Stomach (tissue), 9 donors: ENCODE measurements around the gene REX1BD. TPM values are rescaled to one million over a fixed set of nuclear protein-coding genes. Genes with fewer than 3 reads are reported as not detected.
A peak's percentile ranks its signal among the peaks of the same experiment; 100 is the strongest.

ENCODE experiments used
- DNase-seq, 2 donors: peaks; one replicate each; pipeline versions ENCODE4 v3.0.0 to v3.0.0-alpha.2; 2013 to 2019
- H3K27ac ChIP-seq, 5 donors: fragments of 200-600 bp in 4 of 5; sonication (generic) in 4 of 5; one replicate each; pipeline ENCODE4 v1.5.1; 2013 to 2019; ENCODE audit warnings: mild to moderate bottlenecking in 1 of 5, moderate library complexity in 1 of 5
- H3K27me3 ChIP-seq, 3 donors: fragments of 200-600 bp; sonication (generic); one replicate each; pipeline ENCODE4 v1.5.1; 2017 to 2019; ENCODE audit warnings: mixed run types in 1 of 3
- H3K36me3 ChIP-seq, 4 donors: fragments of 200-600 bp; sonication (generic); 1 replicate in 3 of 4; 2 replicates in 1 of 4; pipeline ENCODE4 v1.5.1; 2016 to 2019
- H3K4me1 ChIP-seq, 4 donors: fragments of 200-600 bp; sonication (generic); one replicate each; pipeline ENCODE4 v1.5.1; 2016 to 2019
- H3K4me3 ChIP-seq, 4 donors: fragments of 200-600 bp; sonication (generic) in 3 of 4; one replicate each; pipeline ENCODE4 v1.5.1; 2016 to 2019; ENCODE audit warnings: mild to moderate bottlenecking in 1 of 4
- H3K9me3 ChIP-seq, 4 donors: fragments of 200-600 bp; sonication (generic); one replicate each; pipeline ENCODE4 v1.5.1; 2016 to 2019
- CTCF ChIP-seq, 7 experiments: fragments of 450-650 bp in 4 of 7; fragments of 200-600 bp in 3 of 7; sonication (generic) in 3 of 7; IDR thresholded peaks; one replicate each; pipeline ENCODE4 v1.5.1; 2016 to 2019; ENCODE audit warnings: antibody characterized with exemption in 7 of 7, control low read depth in 2 of 7, mild to moderate bottlenecking in 1 of 7
- EP300 ChIP-seq: sonication (generic); formaldehyde crosslinking; IDR thresholded peaks from one replicate; pipeline ENCODE4 v1.6.1; 2017; ENCODE audit warnings: antibody characterized with exemption
- POLR2A ChIP-seq, 4 donors: fragments of 450-650 bp; IDR thresholded peaks; one replicate each; pipeline ENCODE4 v1.6.1; 2016; ENCODE audit warnings: antibody characterized with exemption in 4 of 4, control low read depth in 2 of 4, mild to moderate bottlenecking in 1 of 4, moderate library complexity in 1 of 4
- POLR2AphosphoS5 ChIP-seq, 3 donors: sonication (generic); formaldehyde crosslinking; IDR thresholded peaks; one replicate each; pipeline ENCODE4 v1.6.1; 2016; ENCODE audit warnings: antibody characterized with exemption in 3 of 3
- WGBS, 5 donors: extraction: QIAGEN DNeasy Blood & Tissue Kit in 3 of 5; methylation state at CpG; one replicate each; pipeline versions ENCODE4 v1.1.5 to v1.1.7; 2013 to 2018; 5-methylcytosine and 5-hydroxymethylcytosine counted together
- intact Hi-C: fragments of 100-400 bp; cut with DNase I; formaldehyde crosslinking; loops from one replicate; pipeline ENCODE4 v1.15.1; 2023; ENCODE audit warnings: low total_unique reads
- polyA plus RNA-seq, 3 donors: library from polyadenylated mRNA; stranded (reverse); fragments of 200-250 nt; gene quantifications; one replicate each; pipeline ENCODE4 v1.2.3, GENCODE V29; 2013
- total RNA-seq, 5 donors: library from RNA; depleted of rRNA; stranded (reverse); fragments of >200 nt; gene quantifications; one replicate each; pipeline versions ENCODE4 v1.1.0 to v1.2.3, GENCODE V29; 2014 to 2016
- donor health status: healthy with polysubstance abuse.
- donor health status: Bipolar disorder and iron deficiency.
- donor health status: healthy.

REX1BD gene
- total and polyA plus RNA-seq, 8 donors = 15.6 to 483 (median 114) TPM

- Histone ChIP-seq H3K27me3 (no peaks in the 10 kb centered on the region), H3K9me3 (no peaks in the 10 kb centered on the region), H3K4me3 (no peak overlapping the region), H3K4me1 (peaks cover 12 to 19% (median 16%) of the 10 kb centered on the region in 4 donors), H3K36me3 (peaks cover 40 to 56% (median 53%) of the 10 kb centered on the region in 4 donors), H3K27ac (no peak overlapping the region)
- no peak for DNase-seq
- WGBS, 5 donors = 84 to 88% (median 86%) methylated on average over 21 of the region's 21 CpGs
- intact Hi-C loops = no loop called here
- TF ChIP-seq POLR2A (IDR thresholded peaks at IDR 0.05) (no peak), CTCF (IDR thresholded peaks at IDR 0.05) (no peak), EP300 (no peak), POLR2AphosphoS5 (IDR thresholded peaks at IDR 0.05) (no peak)
These were observed 11.2 kb upstream of the REX1BD start for GRCh38 chr19:18577365-18577914.

GRCh38 chr19:18580311-18580710 lies 8.3 kb upstream of the REX1BD start:
- H3K27me3 ChIP-seq = no peaks in the 10 kb centered on the region
- H3K9me3 ChIP-seq = no peaks in the 10 kb centered on the region
- 57 to 67% (median 67%) methylated on average over 6 to 7 of the region's 7 CpGs for WGBS, 5 donors
- TF ChIP-seq POLR2AphosphoS5 (IDR thresholded peaks at IDR 0.05) = no peak
- TF ChIP-seq EP300 = no peak
- TF ChIP-seq POLR2A (IDR thresholded peaks at IDR 0.05) = no peak
- no peak for TF ChIP-seq CTCF (IDR thresholded peaks at IDR 0.05)
- no peak for DNase-seq
- peaks cover 18 to 33% (median 28%) of the 10 kb centered on the region in 4 donors for H3K36me3 ChIP-seq
- H3K4me1 ChIP-seq = no peaks in the 10 kb centered on the region
- H3K4me3 ChIP-seq = no peak overlapping the region
- no peak overlapping the region for H3K27ac ChIP-seq
- intact Hi-C loops = no loop called here

GRCh38 chr19:18586306-18586705 lies 2.3 kb upstream of the REX1BD start:
- intact Hi-C loops = no loop called here
- no peak for TF ChIP-seq CTCF (IDR thresholded peaks at IDR 0.05)
- Histone ChIP-seq H3K27ac (no peak overlapping the region), H3K27me3 (no peaks in the 10 kb centered on the region), H3K36me3 (peaks cover 8 to 11% (median 10%) of the 10 kb centered on the region in 4 donors), H3K4me3 (no peak overlapping the region), H3K9me3 (no peaks in the 10 kb centered on the region), H3K4me1 (peaks cover 11 to 30% (median 28%) of the 10 kb centered on the region in 4 donors)
- DNase-seq = no peak
- 32 to 53% (median 46%) methylated on average over 2 of the region's 2 CpGs for WGBS, 5 donors

- intact Hi-C loops = no loop called here
- H3K4me1 ChIP-seq = peaks cover 11 to 30% (median 28%) of the 10 kb centered on the region in 4 donors
- peak overlapping the region in 3 of 5 donors; percentile 90 to 92 (median 91) for H3K27ac ChIP-seq
- H3K27me3 ChIP-seq = no peaks in the 10 kb centered on the region
- no peak for DNase-seq
- H3K9me3 ChIP-seq = no peaks in the 10 kb centered on the region
- no peak overlapping the region for H3K4me3 ChIP-seq
- peaks cover 8 to 20% (median 16%) of the 10 kb centered on the region in 4 donors for H3K36me3 ChIP-seq
- 90 to 93% (median 90%) methylated on average over 12 of the region's 12 CpGs for WGBS, 5 donors
- TF ChIP-seq EP300 = no peak
- no peak for TF ChIP-seq POLR2AphosphoS5 (IDR thresholded peaks at IDR 0.05)
- no peak for TF ChIP-seq POLR2A (IDR thresholded peaks at IDR 0.05)
- TF ChIP-seq CTCF (IDR thresholded peaks at IDR 0.05) = no peak
These were observed 1.0 kb upstream of the REX1BD start for GRCh38 chr19:18587561-18587960.
